ENCODE results near the gene MACO1.
"Not testable (repeated sequence)": the region's sequence is repeated elsewhere in the genome, so short reads cannot be mapped to it uniquely, and the experiment has no call there.

MACO1 gene

GRCh38 chr1:25444604-25445003, 13.9 kb downstream of the MACO1 start:
- H3K4me2 ChIP-seq (ENCODE audit: low read length): not testable (repeated sequence)

DNA sequence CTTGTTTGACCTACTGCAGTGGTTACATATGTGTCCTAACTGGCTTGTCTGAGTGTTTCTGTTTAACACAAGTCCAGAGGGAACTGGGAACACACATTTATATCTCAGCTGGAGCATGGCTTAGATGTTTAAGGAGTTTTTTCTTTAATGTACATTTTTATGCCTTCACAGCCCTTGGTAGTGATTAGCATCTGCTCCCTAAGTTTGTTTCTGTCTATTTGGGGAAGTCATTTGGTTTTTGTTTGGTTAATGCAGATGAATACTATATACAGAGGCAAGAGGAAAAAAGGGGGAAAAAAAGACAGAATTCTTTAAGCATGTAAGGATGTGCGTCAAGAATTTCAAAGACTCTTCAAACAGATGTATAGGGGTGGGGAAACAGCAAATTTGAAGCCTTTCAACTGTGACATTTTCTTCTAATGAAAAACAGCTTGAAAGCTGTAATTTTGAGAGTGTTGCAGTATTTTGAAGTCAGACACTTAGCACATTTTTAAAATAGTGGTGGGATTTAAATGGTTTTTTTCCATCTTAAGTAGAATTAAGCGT, 15.4 kb downstream of the MACO1 start:
- H3K4me1 ChIP-seq (ENCODE audit: control insufficient read depth, insufficient read depth, low read length): peaks cover 8% of the 10 kb centered on the region
- H3K27me3 ChIP-seq (ENCODE audit: control insufficient read depth, insufficient read depth, low read length): no peaks in the 10 kb centered on the region
- H3K4me2 ChIP-seq (ENCODE audit: low read length): no peak overlapping the region
- no peak overlapping the region for H3K9ac ChIP-seq (ENCODE audit: low read depth, low read length)
- no peak overlapping the region for H3K4me3 ChIP-seq (ENCODE audit: low read length)
- H3K36me3 ChIP-seq (ENCODE audit: insufficient read depth, low read length): peaks cover 9% of the 10 kb centered on the region
- H3K9me3 ChIP-seq (replicated peaks; ENCODE audit: low read length): no peaks in the 10 kb centered on the region

More at GRCh38 chr1:25444604-25445003, 13.9 kb downstream of the MACO1 start:
- H3K4me1 ChIP-seq (ENCODE audit: control insufficient read depth, insufficient read depth, low read length); H3K36me3 ChIP-seq (ENCODE audit: insufficient read depth, low read length); H3K4me3 ChIP-seq (ENCODE audit: low read length); H3K9ac ChIP-seq (ENCODE audit: low read depth, low read length); H3K27me3 ChIP-seq (ENCODE audit: control insufficient read depth, insufficient read depth, low read length); H3K9me3 ChIP-seq (replicated peaks; ENCODE audit: low read length): not testable (repeated sequence)

- H3K4me3 ChIP-seq (ENCODE audit: low read length): no peak overlapping the region
- H3K4me2 ChIP-seq (ENCODE audit: low read length): no peak overlapping the region
- peaks cover 9% of the 10 kb centered on the region for H3K36me3 ChIP-seq (ENCODE audit: insufficient read depth, low read length)
- H3K4me1 ChIP-seq (ENCODE audit: control insufficient read depth, insufficient read depth, low read length): peaks cover 13% of the 10 kb centered on the region
- H3K9me3 ChIP-seq (replicated peaks; ENCODE audit: low read length): no peaks in the 10 kb centered on the region
- no peaks in the 10 kb centered on the region for H3K27me3 ChIP-seq (ENCODE audit: control insufficient read depth, insufficient read depth, low read length)
- no peak overlapping the region for H3K9ac ChIP-seq (ENCODE audit: low read depth, low read length)
Measured at GRCh38 chr1:25447547-25447946, 16.9 kb downstream of the MACO1 start.

- H3K4me1 ChIP-seq (ENCODE audit: control insufficient read depth, insufficient read depth, low read length): peaks cover 13% of the 10 kb centered on the region
- H3K4me3 ChIP-seq (ENCODE audit: low read length): no peak overlapping the region
- H3K36me3 ChIP-seq (ENCODE audit: insufficient read depth, low read length): peaks cover 15% of the 10 kb centered on the region
- H3K4me2 ChIP-seq (ENCODE audit: low read length): peak overlapping the region; percentile 3
- H3K27me3 ChIP-seq (ENCODE audit: control insufficient read depth, insufficient read depth, low read length): no peaks in the 10 kb centered on the region
- no peaks in the 10 kb centered on the region for H3K9me3 ChIP-seq (replicated peaks; ENCODE audit: low read length)
- no peak overlapping the region for H3K9ac ChIP-seq (ENCODE audit: low read depth, low read length)
Measured at GRCh38 chr1:25450891-25451290, 20.2 kb downstream of the MACO1 start.

DNA sequence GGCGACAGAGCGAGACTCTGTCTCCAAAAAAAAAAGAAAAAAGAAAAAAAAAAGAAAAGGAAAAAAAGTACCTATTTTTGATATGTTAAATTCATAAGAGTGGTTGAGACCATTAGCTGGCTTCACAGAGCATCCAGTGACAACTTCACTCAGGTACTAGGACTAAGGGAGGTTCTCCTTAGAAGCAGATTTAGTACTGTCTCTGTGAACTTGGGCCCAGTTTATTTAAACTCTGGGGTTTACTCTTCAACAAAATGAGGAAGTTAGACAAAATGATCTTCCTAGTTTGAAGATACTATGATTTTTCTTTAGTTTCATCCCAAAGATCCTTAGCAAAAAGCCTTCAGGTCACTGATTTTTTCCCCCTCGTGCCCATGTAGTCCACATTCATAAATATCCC, 21.2 kb downstream of the MACO1 start:
- H3K36me3 ChIP-seq (ENCODE audit: insufficient read depth, low read length): peaks cover 22% of the 10 kb centered on the region
- no peak overlapping the region for H3K9ac ChIP-seq (ENCODE audit: low read depth, low read length)
- no peak overlapping the region for H3K4me3 ChIP-seq (ENCODE audit: low read length)
- H3K27me3 ChIP-seq (ENCODE audit: control insufficient read depth, insufficient read depth, low read length): no peaks in the 10 kb centered on the region
- no peak overlapping the region for H3K4me2 ChIP-seq (ENCODE audit: low read length)
- H3K9me3 ChIP-seq (replicated peaks; ENCODE audit: low read length): no peaks in the 10 kb centered on the region
- peaks cover 13% of the 10 kb centered on the region for H3K4me1 ChIP-seq (ENCODE audit: control insufficient read depth, insufficient read depth, low read length)

DNA sequence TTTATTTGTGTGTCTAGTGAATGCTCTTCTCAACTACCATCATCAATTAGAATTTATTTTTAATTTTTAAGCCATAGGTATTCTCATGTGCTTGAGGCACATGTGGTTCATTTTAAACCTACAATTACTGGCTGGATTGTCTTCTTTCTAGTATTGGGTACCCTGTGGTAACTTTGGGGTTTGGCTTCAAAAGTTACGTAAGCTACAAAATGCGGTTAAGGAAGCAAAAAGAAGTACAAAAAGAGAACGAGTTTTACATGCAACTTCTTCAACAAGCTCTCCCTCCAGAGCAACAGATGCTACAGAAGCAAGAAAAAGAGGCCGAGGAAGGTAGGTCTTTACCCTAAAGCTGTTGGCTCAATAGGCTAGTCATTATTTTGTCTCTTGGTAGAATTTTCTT, 25.8 kb downstream of the MACO1 start:
- Histone ChIP-seq H3K36me3 (ENCODE audit: insufficient read depth, low read length) (peaks cover 39% of the 10 kb centered on the region), H3K27me3 (ENCODE audit: control insufficient read depth, insufficient read depth, low read length) (no peaks in the 10 kb centered on the region), H3K9ac (ENCODE audit: low read depth, low read length) (no peak overlapping the region), H3K9me3 (replicated peaks; ENCODE audit: low read length) (no peaks in the 10 kb centered on the region), H3K4me3 (ENCODE audit: low read length) (no peak overlapping the region), H3K4me1 (ENCODE audit: control insufficient read depth, insufficient read depth, low read length) (peaks cover under 1% of the 10 kb centered on the region), H3K4me2 (ENCODE audit: low read length) (no peak overlapping the region)

DNA sequence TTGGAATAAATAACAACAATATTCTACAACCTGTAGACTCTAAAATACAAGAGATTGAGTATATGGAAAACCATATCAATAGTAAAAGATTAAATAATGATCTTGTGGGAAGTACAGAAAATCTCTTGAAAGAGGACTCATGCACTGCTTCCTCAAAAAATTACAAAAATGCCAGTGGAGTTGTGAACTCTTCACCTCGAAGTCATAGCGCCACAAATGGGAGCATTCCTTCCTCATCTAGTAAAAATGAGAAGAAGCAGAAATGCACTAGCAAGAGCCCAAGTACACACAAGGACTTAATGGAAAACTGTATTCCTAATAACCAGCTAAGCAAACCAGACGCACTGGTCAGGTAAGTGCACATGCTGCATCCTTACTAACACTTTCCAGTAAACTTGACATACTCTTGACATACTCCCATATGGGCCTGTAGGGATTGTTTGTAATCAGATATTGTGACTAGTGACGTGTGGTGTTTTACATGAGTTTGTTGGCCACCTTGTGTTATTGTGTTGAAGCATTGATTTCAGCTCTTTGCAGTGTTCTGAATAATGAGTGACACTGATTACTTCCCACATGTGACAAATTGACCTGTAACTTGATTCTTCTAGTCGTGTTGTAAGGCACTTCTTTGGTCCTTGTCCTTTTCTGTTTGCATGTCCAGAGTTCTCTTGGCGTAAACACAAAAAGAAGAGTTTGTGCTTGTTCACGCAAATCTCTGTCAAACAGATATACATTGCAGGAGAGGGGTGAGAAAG, 28.0 kb downstream of the MACO1 start:
- Histone ChIP-seq H3K9me3 (replicated peaks; ENCODE audit: low read length) (no peaks in the 10 kb centered on the region), H3K27me3 (ENCODE audit: control insufficient read depth, insufficient read depth, low read length) (no peaks in the 10 kb centered on the region), H3K36me3 (ENCODE audit: insufficient read depth, low read length) (peaks cover 44% of the 10 kb centered on the region), H3K9ac (ENCODE audit: low read depth, low read length) (no peak overlapping the region), H3K4me1 (ENCODE audit: control insufficient read depth, insufficient read depth, low read length) (no peaks in the 10 kb centered on the region), H3K4me3 (ENCODE audit: low read length) (no peak overlapping the region), H3K4me2 (ENCODE audit: low read length) (no peak overlapping the region)

- no peaks in the 10 kb centered on the region for H3K27me3 ChIP-seq (ENCODE audit: control insufficient read depth, insufficient read depth, low read length)
- H3K4me2 ChIP-seq (ENCODE audit: low read length): no peak overlapping the region
- no peak overlapping the region for H3K4me3 ChIP-seq (ENCODE audit: low read length)
- H3K9me3 ChIP-seq (replicated peaks; ENCODE audit: low read length): no peaks in the 10 kb centered on the region
- H3K36me3 ChIP-seq (ENCODE audit: insufficient read depth, low read length): peaks cover 44% of the 10 kb centered on the region
- no peak overlapping the region for H3K9ac ChIP-seq (ENCODE audit: low read depth, low read length)
- no peaks in the 10 kb centered on the region for H3K4me1 ChIP-seq (ENCODE audit: control insufficient read depth, insufficient read depth, low read length)
Measured at GRCh38 chr1:25460020-25460419, 29.3 kb downstream of the MACO1 start.

DNA sequence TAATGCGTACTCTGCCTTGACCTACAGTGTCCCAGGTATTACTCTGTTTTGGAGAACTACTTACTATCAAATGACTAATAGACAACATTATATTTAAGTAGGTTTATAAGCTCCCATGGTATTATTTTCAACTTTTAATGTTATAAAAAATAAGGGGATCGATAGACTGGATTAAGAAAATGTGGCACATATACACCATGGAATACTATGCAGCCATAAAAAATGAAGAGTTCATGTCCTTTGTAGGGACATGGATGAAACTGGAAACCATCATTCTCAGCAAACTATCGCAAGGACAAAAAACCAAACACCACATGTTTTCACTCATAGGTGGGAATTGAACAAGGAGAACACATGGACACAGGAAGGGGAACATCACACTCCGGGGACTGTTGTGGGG, 30.1 kb downstream of the MACO1 start:
- H3K4me1 ChIP-seq (ENCODE audit: control insufficient read depth, insufficient read depth, low read length); H3K9ac ChIP-seq (ENCODE audit: low read depth, low read length); H3K9me3 ChIP-seq (replicated peaks; ENCODE audit: low read length); H3K4me2 ChIP-seq (ENCODE audit: low read length); H3K27me3 ChIP-seq (ENCODE audit: control insufficient read depth, insufficient read depth, low read length); H3K4me3 ChIP-seq (ENCODE audit: low read length): not testable (repeated sequence)
- H3K36me3 ChIP-seq (ENCODE audit: insufficient read depth, low read length): peaks cover 38% of the 10 kb centered on the region

DNA sequence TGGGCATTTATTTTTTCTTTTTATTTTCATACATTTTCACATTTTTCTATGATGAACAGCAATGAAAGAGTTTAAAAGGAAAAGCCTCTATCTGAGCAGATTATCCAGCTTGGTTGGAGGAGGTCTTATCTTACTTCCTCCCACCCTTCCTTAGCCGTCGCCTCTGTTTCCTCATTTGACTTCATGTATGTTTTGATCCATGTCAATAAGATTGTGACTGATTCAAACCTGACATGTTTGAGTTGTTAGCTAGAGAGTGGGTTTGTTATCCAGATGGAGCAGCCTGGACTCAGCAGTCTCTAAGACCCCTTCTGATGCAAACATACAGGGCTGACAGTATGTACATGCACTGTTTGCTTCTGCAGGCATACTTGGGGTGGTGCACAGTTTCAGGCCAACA, 31.2 kb downstream of the MACO1 start:
- Histone ChIP-seq H3K4me1 (ENCODE audit: control insufficient read depth, insufficient read depth, low read length) (no peaks in the 10 kb centered on the region), H3K9ac (ENCODE audit: low read depth, low read length) (no peak overlapping the region), H3K4me2 (ENCODE audit: low read length) (no peak overlapping the region), H3K27me3 (ENCODE audit: control insufficient read depth, insufficient read depth, low read length) (no peaks in the 10 kb centered on the region), H3K36me3 (ENCODE audit: insufficient read depth, low read length) (peaks cover 31% of the 10 kb centered on the region), H3K9me3 (replicated peaks; ENCODE audit: low read length) (no peaks in the 10 kb centered on the region), H3K4me3 (ENCODE audit: low read length) (no peak overlapping the region)

- no peak overlapping the region for H3K4me2 ChIP-seq (ENCODE audit: low read length)
- H3K9me3 ChIP-seq (replicated peaks; ENCODE audit: low read length): no peaks in the 10 kb centered on the region
- no peaks in the 10 kb centered on the region for H3K27me3 ChIP-seq (ENCODE audit: control insufficient read depth, insufficient read depth, low read length)
- peaks cover 30% of the 10 kb centered on the region for H3K36me3 ChIP-seq (ENCODE audit: insufficient read depth, low read length)
- H3K4me1 ChIP-seq (ENCODE audit: control insufficient read depth, insufficient read depth, low read length): no peaks in the 10 kb centered on the region
- H3K4me3 ChIP-seq (ENCODE audit: low read length): no peak overlapping the region
- H3K9ac ChIP-seq (ENCODE audit: low read depth, low read length): no peak overlapping the region
Measured at GRCh38 chr1:25462732-25463131, 32.0 kb downstream of the MACO1 start.

DNA sequence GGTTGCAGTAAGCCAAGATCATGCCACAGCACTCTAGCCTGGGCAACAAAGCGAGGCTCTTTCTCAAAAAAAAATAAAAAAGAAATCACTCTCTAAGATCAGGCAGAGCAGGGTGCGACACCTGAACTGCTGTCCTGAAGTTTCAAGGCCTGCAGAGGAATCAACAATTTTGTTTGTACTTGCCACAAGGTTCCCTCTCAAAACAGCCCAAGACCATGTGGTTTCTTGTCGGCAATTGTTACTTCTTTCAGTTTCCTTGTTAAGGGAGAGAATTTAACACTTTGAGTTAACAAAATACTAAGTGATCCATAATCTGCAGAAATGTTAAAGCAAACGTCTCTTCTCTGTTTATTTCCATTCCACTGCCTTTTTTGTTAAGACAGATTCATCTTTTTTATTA, 36.5 kb downstream of the MACO1 start:
- no peaks in the 10 kb centered on the region for H3K27me3 ChIP-seq (ENCODE audit: control insufficient read depth, insufficient read depth, low read length)
- no peak overlapping the region for H3K4me2 ChIP-seq (ENCODE audit: low read length)
- peaks cover 16% of the 10 kb centered on the region for H3K4me1 ChIP-seq (ENCODE audit: control insufficient read depth, insufficient read depth, low read length)
- no peaks in the 10 kb centered on the region for H3K9me3 ChIP-seq (replicated peaks; ENCODE audit: low read length)
- no peak overlapping the region for H3K4me3 ChIP-seq (ENCODE audit: low read length)
- no peaks in the 10 kb centered on the region for H3K36me3 ChIP-seq (ENCODE audit: insufficient read depth, low read length)
- H3K9ac ChIP-seq (ENCODE audit: low read depth, low read length): no peak overlapping the region

Measured in skeletal muscle satellite cell (primary cell).